GM21381 (cell line): Measurements from ENCODE around the gene ZNF90.
"Not testable (repeated sequence)": the region's sequence is repeated elsewhere in the genome, so short reads cannot be mapped to it uniquely, and the experiment has no call there.

Experiments used
- ATAC-seq: cut with Tn5 transposase; IDR thresholded peaks from one replicate; pipeline ENCODE4 v1.9.1; 2021; ENCODE audit warnings: mild to moderate bottlenecking, moderate library complexity; ENCODE audit not compliant: unreplicated experiment

Gene ZNF90

DNA sequence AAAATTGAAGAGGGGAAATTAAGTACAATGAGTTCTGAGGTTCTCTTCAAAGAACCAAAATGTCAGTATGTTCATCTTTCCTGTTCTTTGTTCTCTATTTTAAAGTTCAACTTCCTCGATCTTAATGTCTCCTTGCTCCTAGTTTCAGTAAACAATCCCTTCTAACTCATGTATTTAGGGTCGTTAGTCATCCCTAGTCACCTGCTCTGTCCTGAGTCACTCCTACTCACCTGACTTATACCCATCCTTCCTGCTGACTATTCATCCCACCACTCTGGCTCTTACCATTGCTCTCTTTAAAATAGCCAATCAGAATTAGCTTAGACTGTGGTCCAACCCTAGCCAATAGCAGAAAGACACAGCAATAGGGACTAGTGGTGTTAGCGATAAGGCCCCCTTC lies 24.3 kb downstream of the ZNF90 start:
- no peak for ATAC-seq

DNA sequence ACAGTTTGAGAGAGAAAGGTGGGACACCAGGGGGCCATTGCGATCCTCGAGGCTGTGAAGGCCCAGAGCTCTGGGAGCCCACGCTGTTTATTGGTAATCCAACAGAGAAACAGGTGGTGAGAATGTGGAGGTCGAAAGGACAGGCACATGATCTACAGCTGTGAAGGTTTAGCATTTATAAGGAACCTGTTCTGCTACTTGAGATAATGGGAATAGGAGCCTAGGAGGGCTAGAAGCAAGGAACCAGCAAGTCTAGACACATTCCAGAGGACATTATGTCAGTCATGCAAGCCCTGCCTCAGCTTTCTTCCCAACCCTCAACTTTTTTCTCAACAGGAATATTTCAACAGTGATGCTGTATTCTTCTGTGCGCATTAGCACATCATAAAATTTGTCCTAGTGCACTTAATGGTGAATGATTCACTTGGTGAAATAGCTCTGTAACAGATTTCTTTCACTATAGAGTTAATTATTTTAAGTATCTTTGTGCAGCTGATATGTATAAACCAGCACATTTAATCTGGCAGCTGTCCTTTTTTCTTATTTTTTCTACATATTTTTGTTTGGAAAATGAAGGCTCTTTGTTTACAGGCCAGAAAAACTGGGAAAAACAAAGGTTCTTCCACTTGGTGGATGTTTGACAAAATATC lies 25.4 kb downstream of the ZNF90 start:
- ATAC-seq, result no peak

GRCh38 chr19:20107301-20107700 lies 29.5 kb downstream of the ZNF90 start:
- no peak for ATAC-seq

GRCh38 chr19:20118064-20118839 lies 40.5 kb downstream of the ZNF90 start:
- not testable (repeated sequence) for ATAC-seq

DNA sequence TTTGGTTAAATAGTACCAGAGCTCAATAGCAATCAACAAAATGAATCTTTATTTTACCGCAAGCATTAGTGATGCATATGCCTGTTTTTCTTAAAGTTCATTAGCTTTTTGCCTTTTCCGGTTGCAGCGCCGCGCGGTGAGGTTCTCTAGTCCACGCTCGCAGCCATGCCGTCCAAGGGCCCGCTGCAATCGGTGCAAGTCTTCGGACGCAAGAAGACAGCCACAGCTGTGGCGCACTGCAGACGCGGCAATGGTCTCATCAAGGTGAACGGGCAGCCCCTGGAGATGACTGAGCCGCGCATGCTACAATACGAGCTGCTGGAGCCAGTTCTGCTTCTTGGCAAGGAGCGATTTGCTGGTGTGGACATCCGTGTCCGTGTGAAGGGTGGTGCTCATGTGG lies 47.1 kb downstream of the ZNF90 start:
- ATAC-seq, result no peak

DNA sequence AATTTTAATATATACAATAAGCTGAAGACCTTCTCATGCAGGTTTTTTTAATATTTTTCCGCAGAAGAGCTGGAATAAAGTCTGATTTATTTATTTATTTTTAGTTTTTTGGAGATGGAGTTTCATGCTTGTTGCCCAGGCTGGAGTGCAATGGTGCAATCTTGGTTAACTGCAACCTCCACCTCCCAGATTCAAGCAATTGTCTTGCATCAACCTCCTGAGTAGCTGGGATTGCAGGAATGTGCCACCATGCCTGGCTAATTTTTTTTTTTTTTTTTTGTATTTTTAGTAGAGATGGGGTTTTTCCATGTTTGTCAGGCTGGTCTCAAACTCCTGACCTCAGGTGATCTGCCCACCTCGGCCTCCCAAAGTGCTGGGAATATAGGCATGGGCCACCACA lies 55.1 kb downstream of the ZNF90 start:
- ATAC-seq, result not testable (repeated sequence)

DNA sequence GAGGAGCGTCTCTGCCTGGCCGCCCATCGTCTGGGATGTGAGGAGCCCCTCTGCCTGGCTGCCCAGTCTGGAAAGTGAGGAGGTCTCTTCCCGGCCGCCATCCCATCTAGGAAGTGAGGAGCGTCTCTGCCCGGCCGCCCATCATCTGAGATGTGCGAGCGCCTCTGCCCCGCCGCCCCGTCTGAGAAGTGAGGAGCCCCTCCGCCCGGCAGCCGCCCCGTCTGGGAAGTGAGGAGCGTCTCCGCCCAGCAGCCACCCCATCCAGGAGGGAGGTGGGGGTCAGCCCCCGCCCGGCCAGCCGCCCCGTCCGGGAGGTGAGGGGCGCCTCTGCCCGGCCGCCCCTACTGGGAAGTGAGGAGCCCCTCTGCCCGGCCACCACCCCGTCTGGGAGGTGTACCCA lies 59.9 kb downstream of the ZNF90 start:
- not testable (repeated sequence) for ATAC-seq

DNA sequence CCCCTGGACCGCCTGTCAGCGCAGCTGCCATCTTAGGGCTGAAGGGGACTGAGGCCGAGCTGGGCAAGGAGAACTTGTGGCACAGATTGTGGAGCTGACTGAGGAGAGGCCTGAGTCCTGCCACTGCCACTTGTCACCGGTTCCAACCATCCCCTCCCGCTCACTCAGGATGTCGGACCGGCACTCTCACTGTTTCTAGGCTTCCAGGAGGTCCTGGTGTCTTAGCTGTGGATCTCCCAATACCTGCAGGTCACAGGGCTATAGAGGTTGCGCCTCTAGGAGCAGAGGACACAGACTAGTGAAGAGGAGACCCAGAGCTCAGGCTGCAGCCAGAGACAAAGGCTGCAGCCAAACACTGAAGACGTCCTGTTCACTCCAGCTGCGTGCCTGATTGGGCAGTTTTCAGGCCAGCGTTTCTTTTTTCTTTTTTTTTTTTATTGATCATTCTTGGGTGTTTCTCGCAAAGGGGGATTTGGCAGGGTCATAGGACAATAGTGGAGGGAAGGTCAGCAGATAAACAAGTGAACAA lies 73.9 kb downstream of the ZNF90 start:
- ATAC-seq, result no peak

DNA sequence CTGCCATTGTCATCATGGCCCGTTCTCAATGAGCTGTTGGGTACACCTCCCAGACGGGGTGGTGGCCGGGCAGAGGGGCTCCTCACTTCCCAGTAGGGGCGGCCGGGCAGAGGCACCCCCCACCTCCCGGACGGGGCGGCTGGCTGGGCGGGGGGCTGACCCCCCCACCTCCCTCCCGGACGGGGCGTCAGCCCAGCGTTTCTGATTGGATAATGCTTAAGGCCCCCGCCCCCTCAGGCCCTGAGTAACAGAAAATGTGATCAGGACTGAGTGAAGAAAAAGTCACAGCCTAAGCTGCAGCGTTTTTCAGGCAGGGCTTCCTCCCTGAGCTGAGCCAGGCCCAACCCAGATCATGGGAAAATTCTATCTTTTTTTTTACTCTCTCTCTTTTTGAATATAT lies 74.7 kb downstream of the ZNF90 start:
- not testable (repeated sequence) for ATAC-seq

- no peak for ATAC-seq
These were observed 75.5 kb downstream of the ZNF90 start for GRCh38 chr19:20153281-20153680.

DNA sequence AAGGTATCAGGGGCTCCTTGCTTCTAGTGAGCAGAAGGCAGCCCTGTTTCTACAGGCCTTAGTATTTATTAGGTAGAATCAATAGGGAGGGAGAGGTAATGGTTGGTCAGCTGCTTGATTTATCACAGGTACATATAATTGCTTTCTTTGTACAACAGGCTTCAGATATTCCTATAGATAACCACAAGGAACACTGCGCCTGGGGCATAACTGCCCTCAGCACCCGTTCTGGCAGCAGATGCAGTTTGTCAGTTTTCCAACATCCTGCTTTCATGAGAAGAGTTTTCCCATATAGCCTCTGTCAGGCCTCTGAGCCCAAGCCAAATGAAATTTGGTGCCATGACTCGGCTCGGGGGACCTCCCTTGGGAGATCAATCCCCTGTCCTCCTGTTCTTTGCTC lies 76.8 kb downstream of the ZNF90 start:
- no peak for ATAC-seq

GRCh38 chr19:20162821-20163220 lies 85.0 kb downstream of the ZNF90 start:
- ATAC-seq, result no peak

- no peak for ATAC-seq
These were observed 86.7 kb downstream of the ZNF90 start for GRCh38 chr19:20164456-20164855.

DNA sequence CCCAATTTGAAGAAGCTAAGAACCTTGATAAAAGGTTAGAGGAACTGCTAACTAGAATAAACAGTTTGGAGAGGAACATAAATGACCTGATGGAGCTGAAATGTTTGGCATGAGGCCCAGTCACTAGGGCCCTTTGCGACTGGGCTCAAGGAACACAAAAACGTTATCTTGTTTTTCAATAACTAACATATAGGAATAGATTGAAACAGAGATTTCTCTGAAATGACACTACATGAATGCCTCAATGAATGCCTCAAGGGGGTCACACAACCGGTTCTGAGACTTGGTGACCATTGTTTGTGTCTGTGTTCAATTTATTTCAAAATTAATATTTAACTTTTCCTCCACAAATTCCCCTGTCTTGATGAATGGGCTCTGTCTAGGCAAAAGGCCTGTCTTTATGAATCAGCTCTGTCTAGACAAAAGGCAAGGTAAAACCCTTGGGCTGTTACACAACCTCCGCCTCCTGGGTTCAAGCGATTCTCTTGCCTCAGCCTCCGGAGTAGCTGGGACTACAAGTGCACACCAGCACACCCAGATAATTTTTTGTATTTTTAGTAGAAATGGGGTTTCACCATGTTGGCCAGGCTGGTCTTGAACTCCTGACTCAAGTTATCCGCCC lies 88.3 kb downstream of the ZNF90 start:
- no peak for ATAC-seq

GRCh38 chr19:20167020-20167644 lies 89.3 kb downstream of the ZNF90 start, which contains the start of gene ZNF486:
Gene ZNF486, plus strand, starts transcription at chr19:20167214. Its CDS starts 117 bp downstream, at chr19:20167331.
- ATAC-seq, result no peak

- ATAC-seq, result no peak
These were observed 89.9 kb downstream of the ZNF90 start for GRCh38 chr19:20167651-20168122.
